ENCODE measurements around the gene TEDC1.

DNA sequence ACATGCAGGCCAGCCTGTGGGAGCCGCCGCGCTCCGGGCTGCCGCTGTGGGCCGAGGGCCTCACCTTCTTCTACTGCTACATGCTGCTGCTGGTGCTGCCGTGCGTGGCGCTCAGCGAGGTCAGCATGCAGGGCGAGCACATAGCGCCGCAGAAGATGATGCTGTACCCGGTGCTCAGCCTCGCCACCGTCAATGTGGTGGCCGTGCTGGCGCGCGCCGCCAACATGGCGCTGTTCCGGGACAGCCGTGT lies 38.2 kb downstream of the TEDC1 start:
- TF ChIP-seq, protein P1, sequence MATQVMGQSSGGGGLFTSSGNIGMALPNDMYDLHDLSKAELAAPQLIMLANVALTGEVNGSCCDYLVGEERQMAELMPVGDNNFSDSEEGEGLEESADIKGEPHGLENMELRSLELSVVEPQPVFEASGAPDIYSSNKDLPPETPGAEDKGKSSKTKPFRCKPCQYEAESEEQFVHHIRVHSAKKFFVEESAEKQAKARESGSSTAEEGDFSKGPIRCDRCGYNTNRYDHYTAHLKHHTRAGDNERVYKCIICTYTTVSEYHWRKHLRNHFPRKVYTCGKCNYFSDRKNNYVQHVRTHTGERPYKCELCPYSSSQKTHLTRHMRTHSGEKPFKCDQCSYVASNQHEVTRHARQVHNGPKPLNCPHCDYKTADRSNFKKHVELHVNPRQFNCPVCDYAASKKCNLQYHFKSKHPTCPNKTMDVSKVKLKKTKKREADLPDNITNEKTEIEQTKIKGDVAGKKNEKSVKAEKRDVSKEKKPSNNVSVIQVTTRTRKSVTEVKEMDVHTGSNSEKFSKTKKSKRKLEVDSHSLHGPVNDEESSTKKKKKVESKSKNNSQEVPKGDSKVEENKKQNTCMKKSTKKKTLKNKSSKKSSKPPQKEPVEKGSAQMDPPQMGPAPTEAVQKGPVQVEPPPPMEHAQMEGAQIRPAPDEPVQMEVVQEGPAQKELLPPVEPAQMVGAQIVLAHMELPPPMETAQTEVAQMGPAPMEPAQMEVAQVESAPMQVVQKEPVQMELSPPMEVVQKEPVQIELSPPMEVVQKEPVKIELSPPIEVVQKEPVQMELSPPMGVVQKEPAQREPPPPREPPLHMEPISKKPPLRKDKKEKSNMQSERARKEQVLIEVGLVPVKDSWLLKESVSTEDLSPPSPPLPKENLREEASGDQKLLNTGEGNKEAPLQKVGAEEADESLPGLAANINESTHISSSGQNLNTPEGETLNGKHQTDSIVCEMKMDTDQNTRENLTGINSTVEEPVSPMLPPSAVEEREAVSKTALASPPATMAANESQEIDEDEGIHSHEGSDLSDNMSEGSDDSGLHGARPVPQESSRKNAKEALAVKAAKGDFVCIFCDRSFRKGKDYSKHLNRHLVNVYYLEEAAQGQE (IDR thresholded peaks at IDR 0.05; ENCODE audit: low read depth) = no peak
- TF ChIP-seq, protein P2, sequence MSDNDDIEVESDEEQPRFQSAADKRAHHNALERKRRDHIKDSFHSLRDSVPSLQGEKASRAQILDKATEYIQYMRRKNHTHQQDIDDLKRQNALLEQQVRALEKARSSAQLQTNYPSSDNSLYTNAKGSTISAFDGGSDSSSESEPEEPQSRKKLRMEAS (IDR thresholded peaks at IDR 0.05) = no peak
- TF ChIP-seq TCF12 (IDR thresholded peaks at IDR 0.05; ENCODE audit: low read depth) = no peak
- no peak for TF ChIP-seq EP300 (IDR thresholded peaks at IDR 0.05; ENCODE audit: borderline replicate concordance)
- TF ChIP-seq TAF1 (IDR thresholded peaks at IDR 0.05; ENCODE audit: low read depth) = no peak
- no peak for TF ChIP-seq CEBPB (IDR thresholded peaks at IDR 0.05)
- no peak for TF ChIP-seq CREB1 (IDR thresholded peaks at IDR 0.05; ENCODE audit: low read depth)
- no peak for TF ChIP-seq EGR1 (IDR thresholded peaks at IDR 0.05)
- TF ChIP-seq ZBTB7A (IDR thresholded peaks at IDR 0.05; ENCODE audit: low read depth) = no peak
- no peak for TF ChIP-seq RAD21 (IDR thresholded peaks at IDR 0.05; ENCODE audit: low read depth)
- no peak for TF ChIP-seq YY1 (IDR thresholded peaks at IDR 0.05; ENCODE audit: low read depth)
- TF ChIP-seq NFIC (IDR thresholded peaks at IDR 0.05) = no peak
- no peak for TF ChIP-seq TEAD4 (IDR thresholded peaks at IDR 0.05)
- TF ChIP-seq USF1 (IDR thresholded peaks at IDR 0.05) = no peak
